Measurements from ENCODE around the gene KRT31. TPM values are rescaled to one million over a fixed set of nuclear protein-coding genes. Genes with fewer than 3 reads are reported as not detected.

The KRT31 gene
- total and polyA plus RNA-seq, 3 donors from 2014 or later = 0.53 to 0.74 TPM; not detected in 1

- WGBS, 2 donors = 95 to 100% methylated on average over 2 of the region's 2 CpGs
- Histone ChIP-seq H3K36me3 (ENCODE audit: low read depth, missing control alignments) (no peaks in the 10 kb centered on the region), H3K27me3 (no peaks in the 10 kb centered on the region), H3K4me1 (no peaks in the 10 kb centered on the region), H3K9me3 (no peaks in the 10 kb centered on the region), H3K27ac (no peak overlapping the region), H3K4me3 (no peak overlapping the region)
- TF ChIP-seq CTCF (IDR thresholded peaks at IDR 0.05) (no peak), POLR2A (IDR thresholded peaks at IDR 0.05) (no peak)
- intact Hi-C loops (cut with DNase I; ENCODE audit: low total_unique reads) = loop anchor here (10.0 kb wide), 1 partner anchor 81 kb away; the partner anchor contains the start of gene KRT38
- DNase-seq = no peak
Observed at GRCh38 chr17:41363881-41364280, 33.5 kb downstream of the KRT31 start.

- no peak overlapping the region for H3K27ac ChIP-seq
- TF ChIP-seq POLR2A (IDR thresholded peaks at IDR 0.05) (no peak), CTCF (IDR thresholded peaks at IDR 0.05) (no peak)
- no peaks in the 10 kb centered on the region for H3K4me1 ChIP-seq
- intact Hi-C loops (cut with DNase I; ENCODE audit: low total_unique reads) = loop anchor here (10.0 kb wide), 1 partner anchor 84 kb away; the partner anchor contains the start of gene KRT38
- 87 to 90% methylated on average over 5 of the region's 5 CpGs for WGBS, 2 donors
- no peaks in the 10 kb centered on the region for H3K36me3 ChIP-seq (ENCODE audit: low read depth, missing control alignments)
- H3K27me3 ChIP-seq = no peaks in the 10 kb centered on the region
- no peak overlapping the region for H3K4me3 ChIP-seq
- no peaks in the 10 kb centered on the region for H3K9me3 ChIP-seq
- DNase-seq = no peak
Observed at GRCh38 chr17:41360296-41360995, 37.0 kb downstream of the KRT31 start.

GRCh38 chr17:41354536-41354935 is 42.9 kb downstream of the KRT31 start:
- intact Hi-C loops (cut with DNase I; ENCODE audit: low total_unique reads) = no loop called here
- H3K4me3 ChIP-seq = no peak overlapping the region
- no peak for TF ChIP-seq POLR2A (IDR thresholded peaks at IDR 0.05)
- no peak for TF ChIP-seq CTCF (IDR thresholded peaks at IDR 0.05)
- no peak overlapping the region for H3K27ac ChIP-seq
- H3K9me3 ChIP-seq = no peaks in the 10 kb centered on the region
- H3K4me1 ChIP-seq = no peaks in the 10 kb centered on the region
- no peak for DNase-seq
- no peaks in the 10 kb centered on the region for H3K27me3 ChIP-seq
- H3K36me3 ChIP-seq (ENCODE audit: low read depth, missing control alignments) = no peaks in the 10 kb centered on the region
- WGBS, 2 donors = 91 to 92% methylated on average over 4 of the region's 4 CpGs

GRCh38 chr17:41352597-41353366 is 44.6 kb downstream of the KRT31 start:
- DNase-seq = no peak
- H3K36me3 ChIP-seq (ENCODE audit: low read depth, missing control alignments) = no peaks in the 10 kb centered on the region
- intact Hi-C loops (cut with DNase I; ENCODE audit: low total_unique reads) = no loop called here
- TF ChIP-seq CTCF (IDR thresholded peaks at IDR 0.05) (no peak), POLR2A (IDR thresholded peaks at IDR 0.05) (no peak)
- no peaks in the 10 kb centered on the region for H3K9me3 ChIP-seq
- WGBS, 2 donors = 85% methylated on average over 7 of the region's 7 CpGs
- H3K27me3 ChIP-seq = no peaks in the 10 kb centered on the region
- no peak overlapping the region for H3K27ac ChIP-seq
- no peak overlapping the region for H3K4me3 ChIP-seq
- H3K4me1 ChIP-seq = no peaks in the 10 kb centered on the region
